Measurements from ENCODE around the gene ID3. TPM values are rescaled to one million over a fixed set of nuclear protein-coding genes. Genes with fewer than 3 reads are reported as not detected.

The ID3 gene
- total and polyA plus RNA-seq, 4 experiments from 2014 or later = 8.9 to 98.0 (median 54.8) TPM

- H3K4me3 ChIP-seq (ENCODE audit: low read length in 2 of 2) = no peak overlapping the region
- H3K27me3 ChIP-seq (ENCODE audit: insufficient read depth, low read length) = no peaks in the 10 kb centered on the region
- Mint-ChIP-seq H3K36me3 (peaks cover 3 to 11% of the 10 kb centered on the region in 2 donors), H3K4me3 (peak overlapping the region in 2 of 8 donors; percentile 45 to 50), H3K27me3 (peaks cover 5 to 7% of the 10 kb centered on the region in 2 donors), H3K4me1 (peaks cover 18 to 72% (median 39%) of the 10 kb centered on the region in 4 donors), H3K9me3 (no peaks in the 10 kb centered on the region), H3K27ac (peak overlapping the region in 6 of 7 donors; percentile 1 to 83 (median 37))
- peaks cover 34% of the 10 kb centered on the region for H3K4me1 ChIP-seq (ENCODE audit: insufficient read depth, low read length)
- no peak for DNase-seq
- H3K9me3 ChIP-seq (ENCODE audit: control insufficient read depth in 1 of 2, low read length in 2 of 2) = no peaks in the 10 kb centered on the region
- ChIA-PET CTCF (ENCODE audit: partially characterized antibody) (interaction anchor here (30.0 kb wide), 1 partner anchor 75 kb away, joined by 1081 read pairs; no protein-coding TSS in a partner anchor), POLR2A (ENCODE audit: partially characterized antibody) (interaction anchor here (0.8 to 1.4 kb wide), 3 partner anchors 38 to 73 kb away, joined by 3 read pairs; no protein-coding TSS in a partner anchor)
- H3K27ac ChIP-seq (ENCODE audit: low read depth, low read length) = no peak overlapping the region
- no peaks in the 10 kb centered on the region for H3K36me3 ChIP-seq (ENCODE audit: insufficient read depth, low read length)
- intact Hi-C loops (cut with micrococcal nuclease) = no loop called here
Measured at GRCh38 chr1:23561813-23562100, 2.5 kb upstream of the ID3 start.

- H3K27me3 ChIP-seq (ENCODE audit: insufficient read depth, low read length) = no peaks in the 10 kb centered on the region
- no peaks in the 10 kb centered on the region for H3K36me3 ChIP-seq (ENCODE audit: insufficient read depth, low read length)
- Mint-ChIP-seq H3K4me1 (peaks cover 21 to 73% (median 43%) of the 10 kb centered on the region in 4 donors), H3K4me3 (peak overlapping the region in 3 of 8 donors; percentile 1 to 76 (median 45)), H3K27ac (peak overlapping the region; percentile 1 to 83 (median 16)), H3K36me3 (peaks cover 3 to 11% of the 10 kb centered on the region in 2 donors), H3K9me3 (no peaks in the 10 kb centered on the region), H3K27me3 (peaks cover 3 to 4% of the 10 kb centered on the region in 2 donors)
- intact Hi-C loops (cut with micrococcal nuclease) = no loop called here
- H3K4me1 ChIP-seq (ENCODE audit: insufficient read depth, low read length) = peaks cover 39% of the 10 kb centered on the region
- DNase-seq = no peak
- no peak overlapping the region for H3K27ac ChIP-seq (ENCODE audit: low read depth, low read length)
- no peaks in the 10 kb centered on the region for H3K9me3 ChIP-seq (ENCODE audit: control insufficient read depth in 1 of 2, low read length in 2 of 2)
- ChIA-PET CTCF (ENCODE audit: partially characterized antibody) (interaction anchor here (30.0 kb wide), 1 partner anchor 76 kb away, joined by 1081 read pairs; no protein-coding TSS in a partner anchor), POLR2A (ENCODE audit: partially characterized antibody) (interaction anchor here (1.1 to 1.4 kb wide), 2 partner anchors 39 to 63 kb away, joined by 3 read pairs; no protein-coding TSS in a partner anchor)
- no peak overlapping the region for H3K4me3 ChIP-seq (ENCODE audit: low read length in 2 of 2)
Measured at GRCh38 chr1:23561076-23561812, 1.9 kb upstream of the ID3 start.

GRCh38 chr1:23559985-23560741 is 862 bp upstream of the ID3 start:
- Mint-ChIP-seq H3K27me3 (no peaks in the 10 kb centered on the region), H3K27ac (peak overlapping the region; percentile 84 to 97 (median 94)), H3K4me3 (peak overlapping the region; percentile 87 to 97 (median 96)), H3K9me3 (no peaks in the 10 kb centered on the region), H3K4me1 (peaks cover 27 to 79% (median 54%) of the 10 kb centered on the region in 4 donors), H3K36me3 (peaks cover 3 to 11% of the 10 kb centered on the region in 2 donors)
- ChIA-PET CTCF (ENCODE audit: partially characterized antibody) (interaction anchor here (0.9 to 30.0 kb wide), 11 partner anchors 12 to 77 kb away, joined by 3 to 1081 read pairs (median 9); no protein-coding TSS in a partner anchor), POLR2A (ENCODE audit: partially characterized antibody) (interaction anchor here (0.5 to 21.6 kb wide), 14 partner anchors 9 to 297 kb away, joined by 3 to 616 read pairs (median 26); no protein-coding TSS in a partner anchor)
- peaks cover 50% of the 10 kb centered on the region for H3K4me1 ChIP-seq (ENCODE audit: insufficient read depth, low read length)
- DNase-seq = no peak
- intact Hi-C loops (cut with micrococcal nuclease) = loop anchor here (1.0 to 2.0 kb wide), 5 partner anchors 18 to 75 kb away; partner anchors contain the start of gene E2F2
- peak overlapping the region; percentile 82 to 85 for H3K4me3 ChIP-seq (ENCODE audit: low read length in 2 of 2)
- H3K9me3 ChIP-seq (ENCODE audit: control insufficient read depth in 1 of 2, low read length in 2 of 2) = no peaks in the 10 kb centered on the region
- H3K27me3 ChIP-seq (ENCODE audit: insufficient read depth, low read length) = no peaks in the 10 kb centered on the region
- H3K36me3 ChIP-seq (ENCODE audit: insufficient read depth, low read length) = no peaks in the 10 kb centered on the region
- peak overlapping the region; percentile 66 for H3K27ac ChIP-seq (ENCODE audit: low read depth, low read length)

GRCh38 chr1:23558872-23559135 is 497 bp downstream of the ID3 start:
- H3K4me1 ChIP-seq (ENCODE audit: insufficient read depth, low read length) = peaks cover 58% of the 10 kb centered on the region
- DNase-seq = no peak

GRCh38 chr1:23558140-23558871 is 995 bp downstream of the ID3 start:
- ChIA-PET CTCF (ENCODE audit: partially characterized antibody) (interaction anchor here (0.7 to 30.0 kb wide), 14 partner anchors 10 to 79 kb away, joined by 3 to 1081 read pairs (median 5); no protein-coding TSS in a partner anchor), POLR2A (ENCODE audit: partially characterized antibody) (interaction anchor here (0.7 to 21.6 kb wide), 21 partner anchors 10 to 219 kb away, joined by 3 to 616 read pairs (median 15); partner anchors contain the start of genes ASAP3 and E2F2)
- H3K36me3 ChIP-seq (ENCODE audit: insufficient read depth, low read length) = no peaks in the 10 kb centered on the region
- peaks cover 61% of the 10 kb centered on the region for H3K4me1 ChIP-seq (ENCODE audit: insufficient read depth, low read length)
- Mint-ChIP-seq H3K27ac (peak overlapping the region; percentile 84 to 97 (median 94)), H3K27me3 (no peaks in the 10 kb centered on the region), H3K36me3 (peaks cover 3 to 11% of the 10 kb centered on the region in 2 donors), H3K4me1 (peaks cover 38 to 89% (median 62%) of the 10 kb centered on the region in 4 donors), H3K4me3 (peak overlapping the region; percentile 87 to 97 (median 96)), H3K9me3 (no peaks in the 10 kb centered on the region)
- DNase-seq = peak in 1 of 5 donors; percentile 45
- no peaks in the 10 kb centered on the region for H3K27me3 ChIP-seq (ENCODE audit: insufficient read depth, low read length)
- H3K27ac ChIP-seq (ENCODE audit: low read depth, low read length) = peak overlapping the region; percentile 66
- H3K4me3 ChIP-seq (ENCODE audit: low read length in 2 of 2) = peak overlapping the region; percentile 82 to 85
- intact Hi-C loops (cut with micrococcal nuclease) = loop anchor here (2.0 kb wide), 2 partner anchors 28 to 42 kb away; partner anchors contain the start of gene E2F2
- H3K9me3 ChIP-seq (ENCODE audit: control insufficient read depth in 1 of 2, low read length in 2 of 2) = no peaks in the 10 kb centered on the region

More at GRCh38 chr1:23558872-23559135, 497 bp downstream of the ID3 start:
- Mint-ChIP-seq H3K27me3 (no peaks in the 10 kb centered on the region), H3K27ac (peak overlapping the region; percentile 84 to 97 (median 94)), H3K36me3 (peaks cover 3 to 11% of the 10 kb centered on the region in 2 donors), H3K9me3 (no peaks in the 10 kb centered on the region), H3K4me3 (peak overlapping the region; percentile 87 to 97 (median 96)), H3K4me1 (peaks cover 35 to 89% (median 61%) of the 10 kb centered on the region in 4 donors)
- Histone ChIP-seq H3K27me3 (ENCODE audit: insufficient read depth, low read length) (no peaks in the 10 kb centered on the region), H3K4me3 (ENCODE audit: low read length in 2 of 2) (peak overlapping the region; percentile 82 to 85), H3K27ac (ENCODE audit: low read depth, low read length) (peak overlapping the region; percentile 66), H3K36me3 (ENCODE audit: insufficient read depth, low read length) (no peaks in the 10 kb centered on the region), H3K9me3 (ENCODE audit: control insufficient read depth in 1 of 2, low read length in 2 of 2) (no peaks in the 10 kb centered on the region)
- POLR2A ChIA-PET (ENCODE audit: partially characterized antibody) = interaction anchor here (0.7 to 21.6 kb wide), 21 partner anchors 10 to 219 kb away, joined by 3 to 616 read pairs (median 15); partner anchors contain the start of genes ASAP3 and E2F2
- CTCF ChIA-PET (ENCODE audit: partially characterized antibody) = interaction anchor here (0.9 to 30.0 kb wide), 13 partner anchors 9 to 78 kb away, joined by 3 to 1081 read pairs (median 5); no protein-coding TSS in a partner anchor
- intact Hi-C loops (cut with micrococcal nuclease) = loop anchor here (1.0 to 2.0 kb wide), 5 partner anchors 19 to 76 kb away; partner anchors contain the start of gene E2F2

GRCh38 chr1:23557471-23558124 is 1.7 kb downstream of the ID3 start:
- Histone ChIP-seq H3K4me3 (ENCODE audit: low read length in 2 of 2) (peak overlapping the region; percentile 82 to 85), H3K9me3 (ENCODE audit: control insufficient read depth in 1 of 2, low read length in 2 of 2) (no peaks in the 10 kb centered on the region), H3K4me1 (ENCODE audit: insufficient read depth, low read length) (peaks cover 61% of the 10 kb centered on the region), H3K27ac (ENCODE audit: low read depth, low read length) (peak overlapping the region; percentile 66), H3K27me3 (ENCODE audit: insufficient read depth, low read length) (no peaks in the 10 kb centered on the region), H3K36me3 (ENCODE audit: insufficient read depth, low read length) (no peaks in the 10 kb centered on the region)
- H3K27ac Mint-ChIP-seq = peak overlapping the region; percentile 74 to 97 (median 90)
- POLR2A ChIA-PET (ENCODE audit: partially characterized antibody) = interaction anchor here (0.7 to 21.6 kb wide), 15 partner anchors 9 to 135 kb away, joined by 3 to 616 read pairs (median 21); partner anchors contain the start of genes ASAP3 and E2F2
- H3K4me1 Mint-ChIP-seq = peaks cover 38 to 91% (median 61%) of the 10 kb centered on the region in 4 donors
- intact Hi-C loops (cut with micrococcal nuclease) = loop anchor here (2.0 kb wide), 2 partner anchors 27 to 43 kb away; partner anchors contain the start of gene E2F2
- H3K27me3 Mint-ChIP-seq = no peaks in the 10 kb centered on the region
- CTCF ChIA-PET (ENCODE audit: partially characterized antibody) = interaction anchor here (0.7 to 30.0 kb wide), 9 partner anchors 13 to 79 kb away, joined by 3 to 1081 read pairs (median 5); no protein-coding TSS in a partner anchor
- H3K4me3 Mint-ChIP-seq = peak overlapping the region; percentile 87 to 97 (median 96)
- H3K36me3 Mint-ChIP-seq = peaks cover 3 to 11% of the 10 kb centered on the region in 2 donors
- no peak for DNase-seq
- no peaks in the 10 kb centered on the region for H3K9me3 Mint-ChIP-seq
